MG63 (cell line): Measurements from ENCODE around the gene KEAP1. TPM values are rescaled to one million over a fixed set of nuclear protein-coding genes. Genes with fewer than 3 reads are reported as not detected.
A peak's percentile ranks its signal among the peaks of the same experiment; 100 is the strongest.

Experiments used
- DNase-seq: peaks from one replicate; pipeline ENCODE4 v3.0.0-alpha.2; 2020
- H3K27me3 ChIP-seq: fragments of 250-450 bp; sonication (Bioruptor Pico); 2 replicates; pipeline ENCODE4 v1.5.1; 2020; ENCODE audit warnings: mild to moderate bottlenecking, moderate library complexity
- H3K36me3 ChIP-seq: fragments of 250-450 bp; sonication (Bioruptor Pico); 2 replicates; pipeline ENCODE4 v1.5.1; 2020; ENCODE audit warnings: mild to moderate bottlenecking, moderate library complexity
- H3K4me3 ChIP-seq: fragments of 250-450 bp; sonication (Bioruptor Pico); 2 replicates; pipeline ENCODE4 v1.5.1; 2020; ENCODE audit warnings: mild to moderate bottlenecking, moderate library complexity
- H3K9me3 ChIP-seq: fragments of 250-450 bp; sonication (Bioruptor Pico); 2 replicates; pipeline ENCODE4 v1.5.1; 2020; ENCODE audit warnings: mild to moderate bottlenecking, moderate library complexity
- total RNA-seq: library from RNA; depleted of rRNA; stranded (reverse); fragments of >200 nt; shearing (Covaris generic); gene quantifications from 2 replicates; pipeline ENCODE4 v1.2.3, GENCODE V29; 2014; ENCODE audit warnings: low replicate concordance

Gene KEAP1
- total RNA-seq, 1 experiment from 2014 or later, result 247 TPM

- Histone ChIP-seq H3K27me3 (peaks cover 36% of the 10 kb centered on the region), H3K9me3 (no peaks in the 10 kb centered on the region), H3K36me3 (no peaks in the 10 kb centered on the region), H3K4me3 (no peak overlapping the region)
- no peak for DNase-seq
Observed at GRCh38 chr19:10514211-10515145, 11.3 kb upstream of the KEAP1 start.

GRCh38 chr19:10513223-10513622, 10.1 kb upstream of the KEAP1 start:
- no peaks in the 10 kb centered on the region for H3K9me3 ChIP-seq

GRCh38 chr19:10510301-10510802, 7.2 kb upstream of the KEAP1 start:
- Histone ChIP-seq H3K36me3 (no peaks in the 10 kb centered on the region), H3K27me3 (peaks cover 22% of the 10 kb centered on the region), H3K9me3 (no peaks in the 10 kb centered on the region), H3K4me3 (no peak overlapping the region)
- DNase-seq, result no peak

More at GRCh38 chr19:10513223-10513622, 10.1 kb upstream of the KEAP1 start:
- H3K27me3 ChIP-seq, result peaks cover 28% of the 10 kb centered on the region
- H3K36me3 ChIP-seq, result no peaks in the 10 kb centered on the region
- H3K4me3 ChIP-seq, result no peak overlapping the region
- DNase-seq, result no peak

GRCh38 chr19:10508707-10509106, 5.6 kb upstream of the KEAP1 start:
- H3K36me3 ChIP-seq, result no peaks in the 10 kb centered on the region
- DNase-seq, result peak; percentile 53
- H3K27me3 ChIP-seq, result peaks cover 14% of the 10 kb centered on the region
- H3K9me3 ChIP-seq, result no peaks in the 10 kb centered on the region
- no peak overlapping the region for H3K4me3 ChIP-seq

GRCh38 chr19:10508036-10508435, 4.9 kb upstream of the KEAP1 start:
- H3K36me3 ChIP-seq, result no peaks in the 10 kb centered on the region
- peaks cover 9% of the 10 kb centered on the region for H3K27me3 ChIP-seq
- no peak for DNase-seq
- no peak overlapping the region for H3K4me3 ChIP-seq
- no peaks in the 10 kb centered on the region for H3K9me3 ChIP-seq

GRCh38 chr19:10505583-10506229, 2.5 kb upstream of the KEAP1 start:
- H3K4me3 ChIP-seq, result no peak overlapping the region
- H3K36me3 ChIP-seq, result peaks cover 17% of the 10 kb centered on the region
- H3K9me3 ChIP-seq, result no peaks in the 10 kb centered on the region
- H3K27me3 ChIP-seq, result peaks cover 3% of the 10 kb centered on the region; the same call in 1 of the 2 replicates
- peak; percentile 69 for DNase-seq

GRCh38 chr19:10502524-10503001, 593 bp downstream of the KEAP1 start:
- Histone ChIP-seq H3K27me3 (no peaks in the 10 kb centered on the region), H3K36me3 (peaks cover 47% of the 10 kb centered on the region), H3K4me3 (peak overlapping the region; percentile 86), H3K9me3 (no peaks in the 10 kb centered on the region)
- peak; percentile 98 for DNase-seq

- H3K27me3 ChIP-seq, result no peaks in the 10 kb centered on the region
- no peaks in the 10 kb centered on the region for H3K9me3 ChIP-seq
- H3K4me3 ChIP-seq, result peak overlapping the region; percentile 86
- peaks cover 52% of the 10 kb centered on the region for H3K36me3 ChIP-seq
- peak; percentile 91 for DNase-seq
Observed at GRCh38 chr19:10501971-10502523, 1.1 kb downstream of the KEAP1 start.

GRCh38 chr19:10500247-10500592, 2.9 kb downstream of the KEAP1 start:
- Histone ChIP-seq H3K36me3 (peaks cover 70% of the 10 kb centered on the region), H3K4me3 (no peak overlapping the region)
- DNase-seq, result no peak

GRCh38 chr19:10499550-10500246, 3.5 kb downstream of the KEAP1 start:
- no peaks in the 10 kb centered on the region for H3K9me3 ChIP-seq
- H3K4me3 ChIP-seq, result no peak overlapping the region
- no peak for DNase-seq
- peaks cover 76% of the 10 kb centered on the region for H3K36me3 ChIP-seq
- H3K27me3 ChIP-seq, result no peaks in the 10 kb centered on the region

More at GRCh38 chr19:10500247-10500592, 2.9 kb downstream of the KEAP1 start:
- Histone ChIP-seq H3K27me3 (no peaks in the 10 kb centered on the region), H3K9me3 (no peaks in the 10 kb centered on the region)

- H3K4me3 ChIP-seq, result no peak overlapping the region
- peaks cover 96% of the 10 kb centered on the region for H3K36me3 ChIP-seq
- no peaks in the 10 kb centered on the region for H3K27me3 ChIP-seq
- DNase-seq, result no peak
- no peaks in the 10 kb centered on the region for H3K9me3 ChIP-seq
Observed at GRCh38 chr19:10497371-10497770, 5.8 kb downstream of the KEAP1 start.

GRCh38 chr19:10491472-10492047, 11.6 kb downstream of the KEAP1 start:
- DNase-seq, result no peak
- Histone ChIP-seq H3K9me3 (no peaks in the 10 kb centered on the region), H3K36me3 (peaks cover 96% of the 10 kb centered on the region), H3K27me3 (no peaks in the 10 kb centered on the region), H3K4me3 (no peak overlapping the region)

- no peaks in the 10 kb centered on the region for H3K9me3 ChIP-seq
- no peak overlapping the region for H3K4me3 ChIP-seq
- H3K36me3 ChIP-seq, result peaks cover 93% of the 10 kb centered on the region
- DNase-seq, result no peak
- no peaks in the 10 kb centered on the region for H3K27me3 ChIP-seq
Observed at GRCh38 chr19:10486551-10486950, 16.6 kb downstream of the KEAP1 start.

- peak; percentile 94 for DNase-seq
- no peaks in the 10 kb centered on the region for H3K9me3 ChIP-seq
Observed at GRCh38 chr19:10478903-10479384, 24.2 kb downstream of the KEAP1 start.

GRCh38 chr19:10478476-10478875, 24.7 kb downstream of the KEAP1 start:
- DNase-seq, result no peak
- Histone ChIP-seq H3K27me3 (no peaks in the 10 kb centered on the region), H3K36me3 (peaks cover 15% of the 10 kb centered on the region), H3K4me3 (0 out of 2 replicates have a peak overlapping the region, but pooled peaks have one; percentile 11), H3K9me3 (no peaks in the 10 kb centered on the region)

More at GRCh38 chr19:10478903-10479384, 24.2 kb downstream of the KEAP1 start:
- no peaks in the 10 kb centered on the region for H3K27me3 ChIP-seq
- H3K36me3 ChIP-seq, result peaks cover 19% of the 10 kb centered on the region
- H3K4me3 ChIP-seq, result peak overlapping the region; percentile 32

GRCh38 chr19:10474962-10475451, 28.1 kb downstream of the KEAP1 start:
- H3K36me3 ChIP-seq, result no peaks in the 10 kb centered on the region
- DNase-seq, result no peak
- H3K27me3 ChIP-seq, result no peaks in the 10 kb centered on the region

More at GRCh38 chr19:10474962-10475451, 28.1 kb downstream of the KEAP1 start:
- Histone ChIP-seq H3K4me3 (no peak overlapping the region), H3K9me3 (no peaks in the 10 kb centered on the region)
